Islet of Langerhans (tissue), 1 donor: ENCODE data around the gene ERG.

Experiments used
- FAIRE-seq: peaks from one replicate; lab custom pipeline; 2011; peaks lifted over from hg19 to GRCh38; lab: Jason Lieb, UNC

ERG gene

DNA sequence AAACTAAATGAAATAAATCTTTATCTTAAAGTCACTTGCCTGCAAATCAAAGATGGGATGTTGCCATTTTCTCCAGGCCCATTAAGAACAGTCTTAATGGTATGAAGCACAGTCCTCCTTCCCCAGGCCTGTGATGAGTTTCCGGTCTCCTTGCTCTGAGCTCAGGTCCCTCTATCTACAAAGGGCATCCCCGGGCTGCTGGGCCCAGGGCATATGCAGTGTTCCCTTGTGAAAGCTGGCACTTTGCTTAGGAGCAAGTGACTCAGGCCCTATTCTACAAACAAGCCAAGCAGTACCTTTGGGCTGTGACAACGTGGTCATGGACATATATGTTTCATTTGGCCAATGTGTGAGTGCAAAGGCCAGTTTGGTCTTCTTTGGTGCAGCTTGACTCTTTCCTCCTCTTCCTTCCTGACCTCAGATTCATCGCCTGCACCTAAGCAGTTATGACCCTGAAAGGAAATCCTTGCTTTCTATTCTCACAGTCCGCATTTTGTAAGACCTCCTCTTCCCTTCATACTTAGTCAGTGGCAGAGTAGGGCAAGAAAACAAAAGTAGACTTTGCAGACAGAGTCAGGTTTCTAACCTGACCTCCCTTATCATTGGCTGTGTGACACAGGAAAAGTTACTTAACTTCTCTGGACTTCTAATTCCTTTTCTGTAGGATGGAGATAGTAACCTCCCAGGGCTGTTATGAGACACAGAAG, 109.5 kb downstream of the ERG start:
- no peak for FAIRE-seq

DNA sequence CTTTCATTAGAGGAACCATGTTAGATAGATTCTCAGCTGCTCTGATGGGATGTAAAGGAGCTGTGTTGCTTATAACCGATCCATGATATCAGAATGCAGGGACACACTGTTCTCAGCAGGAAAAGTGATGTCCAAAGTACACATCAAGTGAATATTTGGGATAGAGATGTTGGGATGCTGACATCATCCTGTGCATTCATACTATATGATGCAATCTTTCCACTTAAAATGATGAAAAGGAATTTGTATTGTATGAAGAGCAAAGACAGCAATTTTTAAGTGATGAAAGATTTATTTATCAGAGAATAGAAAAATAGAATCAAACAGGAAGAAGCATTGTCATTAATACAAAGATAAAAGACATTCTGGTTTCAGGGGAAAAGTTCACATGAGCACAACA, 110.1 kb downstream of the ERG start:
- FAIRE-seq: no peak

DNA sequence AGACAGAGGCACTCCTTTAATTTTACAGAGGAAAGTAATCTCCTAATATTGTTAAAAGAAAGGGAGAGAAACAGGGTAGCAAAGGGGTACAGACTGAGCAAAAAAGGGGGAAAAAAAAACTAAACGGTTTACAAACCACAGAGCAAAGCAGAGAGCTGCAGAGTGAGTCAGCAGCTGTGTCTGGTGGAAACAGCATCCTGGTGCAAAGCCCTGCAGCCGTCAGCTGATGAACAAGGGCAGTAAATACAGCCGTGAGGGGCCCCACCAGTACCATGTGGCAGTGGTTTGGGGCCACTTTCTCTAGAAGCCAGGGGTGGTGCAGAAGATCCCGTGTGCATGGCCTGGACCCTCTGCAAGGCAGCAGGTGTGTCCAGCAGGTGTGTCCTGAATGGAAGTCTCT, 111.3 kb downstream of the ERG start:
- FAIRE-seq: no peak

DNA sequence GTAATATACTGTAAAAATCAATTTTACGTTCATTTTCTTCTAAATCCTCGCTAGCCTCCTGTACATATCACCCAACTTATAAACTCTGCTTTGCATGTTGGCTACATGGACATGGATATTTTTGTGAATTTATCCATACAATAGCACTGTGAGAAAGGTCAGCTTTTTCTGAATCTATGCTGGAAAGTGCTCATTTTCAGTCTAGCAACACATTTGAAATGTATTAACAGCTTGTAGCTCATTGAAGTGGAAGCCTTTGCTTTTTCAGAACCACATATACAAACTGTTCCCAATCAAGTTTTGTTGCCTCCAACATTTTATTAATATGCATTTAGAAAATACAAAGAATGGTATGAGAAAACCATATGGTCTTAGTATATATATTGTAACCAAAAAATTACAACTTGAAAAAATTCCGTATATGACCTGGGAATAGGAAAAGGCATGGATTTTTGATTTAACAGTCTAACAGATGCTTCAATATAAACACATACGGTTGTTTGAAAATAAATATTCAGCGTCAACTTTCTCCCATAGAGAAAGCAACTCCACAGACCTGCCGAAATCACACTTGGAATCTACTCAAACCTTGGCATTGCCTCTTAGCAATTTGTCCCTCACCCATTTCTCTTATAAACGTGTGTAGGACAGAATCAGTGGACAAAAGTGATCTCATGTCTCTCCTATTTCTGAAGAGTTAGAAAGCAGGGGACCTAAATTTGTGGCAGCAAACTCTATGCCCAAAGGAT, 112.7 kb downstream of the ERG start:
- no peak for FAIRE-seq

DNA sequence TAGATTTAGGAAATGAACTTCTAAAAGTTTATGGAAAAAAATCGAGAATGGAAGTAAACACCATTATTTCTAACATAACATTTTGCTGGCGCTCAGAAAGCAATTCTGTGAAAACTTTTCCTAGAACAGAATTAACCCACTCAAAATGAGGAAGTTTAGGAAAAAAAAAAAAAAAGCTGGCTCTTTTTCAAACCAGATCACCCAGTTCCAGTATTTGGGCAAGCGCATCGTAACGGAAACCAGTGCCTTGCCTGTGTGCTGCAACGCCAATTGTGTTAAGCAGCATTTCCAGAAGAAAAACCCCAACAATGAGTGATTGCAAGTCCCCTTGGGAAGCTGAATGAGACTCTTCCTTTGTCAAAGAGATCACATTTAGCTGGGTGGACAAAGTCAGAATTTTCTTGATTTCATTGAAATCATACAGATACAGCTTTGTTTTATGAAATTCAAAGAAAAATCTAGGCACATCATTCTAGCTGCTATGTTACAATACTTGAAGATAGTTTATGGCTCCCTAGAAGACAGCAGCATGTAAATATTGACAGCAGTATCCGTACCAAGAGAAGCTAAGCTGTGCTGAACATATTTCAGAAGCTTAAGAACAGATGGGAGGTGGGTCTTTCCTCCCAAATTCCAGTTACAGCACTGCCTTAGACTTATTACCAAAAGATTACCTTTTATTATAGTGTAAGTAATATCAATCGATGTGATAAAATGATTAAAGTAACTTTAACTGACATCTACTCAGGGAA, 113.4 kb downstream of the ERG start:
- FAIRE-seq: no peak

DNA sequence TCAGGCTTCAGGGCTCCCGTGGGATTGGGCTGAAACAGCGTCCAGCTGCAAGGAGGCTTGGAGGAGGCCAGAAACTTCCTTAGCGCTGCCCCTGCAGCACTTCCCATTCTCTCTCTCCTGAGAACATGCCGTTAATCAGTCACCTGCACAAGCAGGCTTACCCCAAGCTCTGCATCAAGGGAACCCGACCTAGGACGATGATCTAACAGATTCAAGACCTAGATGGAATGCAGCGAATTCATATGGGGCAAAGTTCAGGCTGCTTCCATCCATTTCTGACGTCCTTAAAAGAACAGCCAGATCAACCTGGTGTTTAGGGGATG, 114.1 kb downstream of the ERG start:
- FAIRE-seq: no peak

DNA sequence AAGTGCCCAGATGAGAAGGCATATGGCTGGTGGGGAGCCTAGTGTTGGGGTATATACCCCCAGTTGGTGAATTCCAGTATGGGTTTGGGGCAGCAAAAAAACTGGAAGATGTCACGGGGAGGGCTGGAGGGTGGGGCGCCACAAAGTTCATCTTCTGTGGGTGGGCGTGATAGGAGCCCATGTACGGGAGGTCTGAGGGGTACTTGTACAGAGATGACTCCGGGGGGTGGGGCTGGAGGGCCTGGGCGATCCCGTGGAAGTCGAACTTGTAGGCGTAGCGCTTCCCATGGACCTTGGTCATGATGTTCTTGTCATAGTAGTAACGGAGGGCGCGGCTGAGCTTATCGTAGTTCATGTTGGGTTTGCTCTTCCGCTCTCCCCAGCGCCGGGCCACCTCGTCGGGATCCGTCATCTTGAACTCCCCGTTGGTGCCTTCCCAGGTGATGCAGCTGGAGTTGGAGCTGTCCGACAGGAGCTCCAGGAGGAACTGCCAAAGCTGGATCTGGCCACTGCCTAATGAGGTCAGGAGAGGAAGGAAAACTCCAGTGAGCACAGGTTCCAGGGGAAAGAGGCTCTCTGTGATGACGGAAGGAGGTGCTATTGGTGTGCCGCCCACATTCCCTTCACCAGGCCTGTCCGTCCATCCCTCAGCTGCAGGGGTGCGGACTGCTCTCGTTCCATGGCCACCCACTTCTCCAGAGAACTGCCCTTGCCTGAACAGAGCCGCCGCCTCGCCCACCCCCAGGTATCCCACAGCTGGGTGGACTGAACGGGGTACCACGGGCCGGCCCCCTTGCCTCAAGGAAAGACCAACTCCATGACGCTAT, 114.7 kb downstream of the ERG start:
- no peak for FAIRE-seq

DNA sequence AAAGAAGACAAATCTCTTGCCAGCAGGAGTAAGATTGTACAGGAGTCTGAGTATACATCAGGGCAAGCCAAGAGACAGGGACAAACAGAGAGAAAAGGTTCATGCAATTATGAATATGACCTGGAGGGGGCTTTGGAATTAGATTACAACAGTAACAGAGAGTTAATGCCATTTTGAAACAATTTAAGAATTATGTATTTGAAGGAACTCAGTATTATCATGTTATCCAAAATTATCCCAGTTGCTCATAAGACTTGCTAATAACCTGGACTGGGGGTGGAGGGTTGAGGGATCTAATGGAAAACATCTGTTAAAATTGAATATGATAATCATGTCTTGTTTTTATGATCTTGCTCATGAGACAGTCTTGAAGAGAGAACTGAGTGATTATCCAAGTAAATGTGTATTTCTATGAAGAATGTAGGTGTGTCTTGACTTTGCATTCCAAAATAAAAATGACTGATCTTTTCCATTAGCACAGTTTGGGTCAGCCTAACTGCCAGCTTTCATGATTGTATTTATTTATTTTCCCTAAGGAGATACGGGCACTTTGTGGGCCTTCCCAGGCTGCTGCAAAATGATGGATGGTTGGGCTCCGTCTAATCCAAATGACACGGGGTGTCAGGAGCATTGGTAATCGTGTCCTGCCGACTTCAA, 117.7 kb downstream of the ERG start:
- no peak for FAIRE-seq

DNA sequence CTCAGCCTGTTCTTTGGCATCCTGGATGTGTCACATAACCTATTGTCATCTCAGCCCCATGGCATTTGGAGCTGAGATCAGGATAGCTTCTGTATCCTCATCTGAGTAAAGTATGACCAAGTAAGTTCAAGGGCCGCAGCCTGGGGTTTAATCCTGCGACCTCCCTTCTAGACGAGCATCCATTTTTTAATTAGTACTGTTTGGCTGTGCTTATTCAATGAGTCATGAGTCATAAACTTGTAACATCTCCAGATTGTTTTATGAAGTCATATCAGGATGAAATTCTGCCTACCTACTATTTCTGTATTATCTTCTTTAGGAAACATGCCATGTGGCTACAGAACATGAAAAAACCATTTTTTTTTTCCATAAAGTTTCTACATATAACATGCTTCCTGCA, 119.1 kb downstream of the ERG start:
- FAIRE-seq: no peak

DNA sequence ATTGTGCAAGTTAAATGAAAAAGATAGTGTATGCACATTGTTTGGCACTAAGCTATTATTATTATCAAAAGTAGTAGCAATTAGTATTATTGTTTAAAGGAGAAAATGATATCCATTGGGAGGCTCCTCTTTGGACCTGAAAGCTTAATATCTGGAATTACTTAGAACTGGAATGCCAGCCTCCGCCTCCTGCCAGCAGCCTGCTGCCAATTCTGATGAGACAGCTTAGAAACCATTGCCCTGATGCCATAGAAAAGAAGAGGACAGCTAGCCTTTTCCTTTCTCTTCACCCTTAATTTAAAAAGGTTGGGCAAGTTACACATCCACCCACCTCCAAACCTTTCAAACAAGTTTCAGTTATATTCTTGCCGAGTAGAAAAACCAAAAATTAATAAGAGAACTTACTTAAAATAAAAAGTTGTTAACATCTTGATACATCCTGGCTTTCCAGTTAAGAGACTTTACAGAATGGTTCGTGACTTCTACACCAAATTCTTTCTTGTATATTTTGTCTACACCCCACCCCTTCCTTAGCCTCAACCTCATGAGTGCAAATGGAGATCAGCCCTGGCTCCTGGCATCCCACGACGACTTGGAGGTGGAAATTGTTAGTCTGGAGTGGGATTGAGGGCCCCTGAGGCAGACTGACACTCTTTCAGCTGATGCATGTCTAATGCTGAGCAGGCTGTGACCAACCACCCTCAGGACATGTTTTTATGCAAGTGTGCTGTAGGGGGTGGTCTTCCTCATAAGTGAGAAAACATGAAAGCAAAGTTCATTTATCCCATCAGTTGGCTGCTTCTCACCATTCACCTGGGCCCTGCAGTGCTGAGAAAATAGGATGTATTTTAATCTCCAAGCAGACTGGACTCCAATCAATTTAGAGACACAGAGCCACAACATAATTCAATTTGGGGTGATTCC, 120.8 kb downstream of the ERG start:
- no peak for FAIRE-seq

DNA sequence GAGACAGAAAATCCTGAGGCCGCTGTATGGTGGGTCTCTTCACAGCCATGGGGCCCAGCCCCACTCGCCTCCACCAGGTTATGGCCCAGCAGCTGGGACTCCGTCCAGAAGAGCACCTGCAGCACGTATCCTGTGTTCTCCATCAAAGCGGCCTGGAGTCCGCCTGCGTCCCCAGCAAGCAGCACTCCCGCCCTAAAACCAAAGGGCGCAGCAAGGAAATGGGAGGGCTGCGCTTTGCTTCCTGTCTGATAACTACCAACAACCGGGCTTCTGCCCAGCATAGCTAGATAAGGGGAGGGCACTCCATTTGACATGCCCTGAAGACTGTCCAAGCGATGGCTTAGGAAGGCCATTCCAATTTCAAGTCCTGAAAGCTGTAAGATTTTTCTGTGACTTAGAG, 121.6 kb downstream of the ERG start:
- FAIRE-seq: no peak

DNA sequence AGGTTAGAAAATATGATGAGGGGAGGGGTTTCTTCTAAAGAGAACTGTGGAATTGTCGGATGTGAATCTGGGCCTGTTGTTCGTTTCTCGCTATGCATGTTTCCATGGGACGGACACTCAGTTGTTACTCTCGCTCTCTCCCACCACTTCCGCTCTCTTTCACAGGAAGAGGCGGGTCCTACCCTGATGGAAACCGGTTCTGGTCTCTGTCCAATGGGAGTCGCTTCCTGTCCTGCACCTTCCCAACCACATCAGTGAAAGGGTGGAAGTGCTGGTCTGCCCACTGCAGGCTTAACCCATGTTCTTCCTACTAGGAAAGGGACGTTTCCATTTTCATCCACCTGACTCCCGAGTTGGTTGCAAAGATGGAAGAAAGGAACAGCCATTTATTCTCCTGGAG, 122.0 kb downstream of the ERG start:
- FAIRE-seq: no peak

DNA sequence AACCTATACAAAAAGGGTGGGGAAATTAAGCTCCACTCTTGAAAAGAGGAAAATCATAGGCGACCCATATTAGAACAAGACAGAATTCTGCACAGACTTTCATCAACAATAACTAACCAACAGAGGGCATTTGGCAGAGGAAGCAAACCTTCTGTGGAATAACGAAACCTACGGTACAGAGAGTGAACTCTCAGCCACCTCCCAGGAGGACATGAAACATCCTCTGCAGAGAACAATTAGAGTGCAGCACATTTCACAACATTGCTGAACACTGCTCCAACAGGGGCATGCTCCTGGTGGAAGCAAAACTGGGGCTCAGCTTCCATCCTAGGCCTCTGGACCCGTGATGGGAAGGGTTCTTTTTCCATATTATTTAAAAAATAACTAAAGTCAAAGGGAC, 130.6 kb downstream of the ERG start:
- FAIRE-seq: no peak

DNA sequence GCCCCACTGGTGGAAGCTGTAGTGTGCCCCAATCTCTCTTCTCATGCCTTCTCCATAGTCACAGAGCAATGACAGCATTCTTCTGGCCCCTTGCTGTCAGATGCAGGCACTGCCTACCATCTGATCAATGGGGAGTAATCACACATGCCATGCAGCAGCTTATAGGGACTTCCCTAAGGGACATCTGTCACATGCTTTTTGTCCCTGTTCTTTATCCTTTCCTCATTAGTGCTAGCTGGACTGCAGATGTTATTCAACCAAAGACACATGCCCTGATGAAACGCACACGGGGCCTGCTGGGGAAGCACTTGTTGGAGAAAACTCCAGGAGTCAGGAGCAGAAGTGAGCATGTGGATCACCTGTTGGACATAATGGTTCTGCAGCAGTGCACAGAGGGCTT, 132.8 kb downstream of the ERG start:
- no peak for FAIRE-seq

DNA sequence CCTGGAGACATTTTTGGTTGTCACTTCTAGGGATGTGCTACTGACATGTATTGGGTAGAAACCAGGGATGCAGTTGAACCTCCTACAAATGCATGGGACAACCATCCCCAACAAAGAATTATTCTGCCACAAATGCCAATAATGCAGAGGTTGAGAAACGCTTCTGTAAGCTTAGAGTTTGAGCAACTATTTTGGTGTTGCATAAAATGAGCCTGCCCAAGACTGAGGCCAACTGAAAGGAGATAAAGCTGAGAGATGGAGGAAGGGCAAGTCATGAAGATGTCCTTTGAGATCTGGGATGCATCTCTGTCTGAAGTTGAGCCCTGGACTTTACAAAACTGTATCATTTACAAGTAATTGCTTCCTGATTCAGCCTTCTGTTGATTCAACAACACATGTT, 134.6 kb downstream of the ERG start:
- FAIRE-seq: no peak

DNA sequence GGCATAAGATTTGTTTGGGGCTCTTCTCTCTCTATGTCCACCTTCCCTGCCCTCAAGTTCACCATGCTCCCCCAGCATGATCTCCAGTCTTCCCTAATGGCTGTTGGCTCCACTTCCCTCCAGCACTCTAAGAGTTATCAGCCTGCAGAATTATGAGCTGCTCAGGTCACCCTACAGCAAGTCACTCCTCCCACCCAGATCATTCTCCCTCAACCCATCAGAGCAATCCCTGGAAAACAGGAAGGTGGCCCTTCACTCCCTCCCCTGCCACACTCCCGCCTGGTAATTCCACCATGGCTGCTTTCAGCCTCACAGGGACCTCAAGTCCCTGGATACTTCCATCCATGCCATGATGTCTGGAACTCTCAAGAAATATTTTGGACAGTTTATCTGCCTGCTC, 137.0 kb downstream of the ERG start:
- no peak for FAIRE-seq

DNA sequence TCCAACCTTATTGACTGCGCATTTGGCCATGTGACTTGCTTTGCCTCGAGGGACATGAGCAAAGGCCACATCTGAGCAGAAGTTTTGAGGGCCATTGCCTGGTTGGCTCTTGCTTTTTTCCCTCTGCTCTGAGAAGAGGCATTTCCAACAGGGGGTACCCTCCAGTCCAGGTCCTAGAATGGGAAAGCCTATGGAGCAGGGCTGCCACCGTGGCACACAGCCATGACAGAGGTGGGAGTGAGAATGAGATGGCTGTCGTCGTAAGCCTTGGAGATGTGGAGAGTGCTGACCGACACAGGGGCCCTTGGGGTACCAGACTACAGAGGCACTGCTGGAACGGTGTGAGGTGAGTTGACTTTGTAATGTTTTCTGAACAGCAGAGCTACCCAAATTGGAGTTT, 138.4 kb downstream of the ERG start:
- FAIRE-seq: no peak

DNA sequence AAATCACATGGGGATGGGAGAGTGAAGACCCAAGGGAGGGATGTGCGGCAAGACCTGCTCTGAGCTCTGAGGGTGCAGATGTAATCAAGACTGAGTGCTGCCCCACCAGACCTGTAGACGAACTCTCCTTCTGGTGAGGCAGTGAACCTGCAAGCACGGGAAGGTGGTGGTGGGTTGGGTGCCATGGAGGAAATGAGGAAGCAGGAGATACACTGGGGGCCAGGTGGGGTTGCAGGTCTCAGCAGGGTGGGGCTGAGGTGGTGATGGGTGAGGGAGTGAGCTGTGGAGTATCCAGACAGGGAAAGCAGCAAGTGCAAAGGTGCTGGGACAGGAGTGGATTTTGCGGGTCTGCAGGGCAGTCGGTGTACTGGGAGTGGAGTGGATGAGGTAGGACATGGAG, 139.2 kb downstream of the ERG start:
- FAIRE-seq: no peak

DNA sequence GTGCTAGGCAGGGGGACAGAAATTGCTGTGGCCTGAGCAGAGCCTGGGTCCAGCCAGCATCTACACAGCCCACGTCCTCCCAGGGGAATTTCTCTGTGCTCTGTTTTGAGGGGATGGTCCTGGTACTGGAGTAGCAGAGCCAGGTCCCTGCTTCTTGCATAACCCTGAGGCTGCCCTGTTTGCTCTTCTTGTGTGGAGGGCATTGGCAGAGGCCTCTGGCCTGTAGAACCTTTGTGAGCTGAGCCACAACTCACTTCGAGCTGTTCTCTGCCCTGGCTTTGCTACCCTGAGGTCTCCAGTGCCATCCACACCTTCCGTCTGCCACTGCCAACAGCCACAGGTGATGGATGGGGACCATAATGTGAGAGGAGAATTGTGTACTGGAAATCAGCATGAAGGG, 139.6 kb downstream of the ERG start:
- no peak for FAIRE-seq

DNA sequence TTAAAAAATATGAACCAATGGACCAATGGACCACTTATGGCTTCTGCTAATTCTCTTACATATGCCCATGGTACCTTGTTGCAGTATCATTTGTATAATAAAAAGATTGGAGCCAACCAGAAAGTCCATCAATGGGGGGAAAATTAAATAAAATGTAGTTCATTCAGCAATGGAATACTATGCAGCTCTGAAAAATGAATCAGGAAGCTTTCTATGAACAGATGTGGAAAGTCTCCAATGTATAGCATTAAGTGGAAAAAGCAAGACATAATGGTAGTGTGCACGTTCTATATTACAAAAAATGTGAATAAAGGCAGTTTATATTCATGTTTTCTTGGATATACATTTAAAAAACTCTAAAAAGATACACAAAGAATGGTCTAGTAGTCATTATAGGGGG, 140.2 kb downstream of the ERG start:
- FAIRE-seq: no peak
